Measurements from ENCODE around the gene MED27. TPM values are rescaled to one million over a fixed set of nuclear protein-coding genes. Genes with fewer than 3 reads are reported as not detected.

Gene MED27
- total RNA-seq, 1 donor from 2014 or later = 45.0 TPM

DNA sequence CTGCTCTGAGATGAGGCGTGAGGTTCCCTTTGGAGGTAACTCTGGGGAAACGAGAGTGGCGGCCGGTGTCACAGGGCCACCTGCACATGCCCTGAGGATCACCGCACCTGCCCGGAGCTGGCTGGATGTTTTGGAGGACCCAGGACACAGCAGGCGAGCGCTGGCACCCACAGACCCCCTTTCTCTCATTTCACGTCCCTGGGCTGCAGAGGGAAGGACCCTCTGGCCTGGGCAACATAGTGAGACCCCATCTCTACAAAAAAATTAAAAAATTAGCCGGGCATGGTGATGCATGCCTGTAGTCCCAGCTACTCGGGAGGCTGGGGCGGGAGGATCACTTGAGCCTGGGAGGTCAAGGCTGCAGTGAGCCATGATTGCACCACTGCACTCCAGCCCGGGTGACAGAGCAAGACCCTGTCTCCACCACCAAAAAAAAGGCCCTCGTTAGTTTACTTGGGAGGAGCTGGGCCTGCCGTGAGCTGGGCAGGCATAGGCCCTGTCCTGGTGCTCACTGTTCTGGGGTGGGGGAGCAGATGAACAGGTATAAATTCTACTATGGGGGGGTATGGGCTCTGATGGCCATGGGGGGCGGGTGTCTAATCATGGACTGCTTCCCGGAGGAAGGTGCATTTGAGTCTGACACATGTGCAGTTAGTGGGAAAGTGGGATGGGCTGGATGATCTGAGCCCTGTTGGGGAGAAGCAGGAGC, 242.9 kb downstream of the MED27 start:
- DNase-seq = no peak
- peaks cover 13% of the 10 kb centered on the region for H3K4me1 Mint-ChIP-seq (ENCODE audit: low read depth, unreplicated experiment)
- H3K27ac Mint-ChIP-seq (ENCODE audit: unreplicated experiment) = no peak overlapping the region
- no peak overlapping the region for H3K4me3 Mint-ChIP-seq (ENCODE audit: unreplicated experiment)
- peaks cover 6% of the 10 kb centered on the region for H3K9me3 Mint-ChIP-seq (ENCODE audit: unreplicated experiment)
- peaks cover 9% of the 10 kb centered on the region for H3K27me3 Mint-ChIP-seq (ENCODE audit: unreplicated experiment)
- TF ChIP-seq CTCF (IDR thresholded peaks at IDR 0.05; ENCODE audit: partially characterized antibody, unreplicated experiment) = no peak
- peaks cover 6% of the 10 kb centered on the region for H3K36me3 Mint-ChIP-seq (ENCODE audit: unreplicated experiment)

DNA sequence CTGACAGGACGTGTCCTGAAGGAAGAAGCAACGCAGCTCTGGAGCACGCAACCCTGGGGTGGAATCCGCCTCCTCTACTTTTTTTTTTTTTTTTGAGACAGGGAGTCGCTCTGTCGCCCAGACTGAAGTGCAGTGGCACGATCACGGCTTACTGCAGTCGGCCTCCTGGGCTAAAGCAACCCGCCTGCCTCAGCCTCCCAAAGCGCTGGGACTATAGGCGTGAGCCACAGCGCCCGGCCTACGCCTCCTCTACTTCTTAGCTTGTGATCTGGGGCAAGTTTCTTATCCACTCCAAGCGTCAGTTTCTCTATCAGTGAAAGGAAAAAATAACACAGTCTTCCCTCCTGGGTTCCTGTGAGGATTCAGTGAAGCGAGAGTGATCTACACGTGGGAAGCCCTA, 243.6 kb downstream of the MED27 start:
- peaks cover 13% of the 10 kb centered on the region for H3K4me1 Mint-ChIP-seq (ENCODE audit: low read depth, unreplicated experiment)
- peaks cover 6% of the 10 kb centered on the region for H3K36me3 Mint-ChIP-seq (ENCODE audit: unreplicated experiment)
- TF ChIP-seq CTCF (IDR thresholded peaks at IDR 0.05; ENCODE audit: partially characterized antibody, unreplicated experiment) = no peak
- H3K27me3 Mint-ChIP-seq (ENCODE audit: unreplicated experiment) = peaks cover 9% of the 10 kb centered on the region
- no peak for DNase-seq
- H3K9me3 Mint-ChIP-seq (ENCODE audit: unreplicated experiment) = peaks cover 4% of the 10 kb centered on the region
- no peak overlapping the region for H3K27ac Mint-ChIP-seq (ENCODE audit: unreplicated experiment)
- no peak overlapping the region for H3K4me3 Mint-ChIP-seq (ENCODE audit: unreplicated experiment)

DNA sequence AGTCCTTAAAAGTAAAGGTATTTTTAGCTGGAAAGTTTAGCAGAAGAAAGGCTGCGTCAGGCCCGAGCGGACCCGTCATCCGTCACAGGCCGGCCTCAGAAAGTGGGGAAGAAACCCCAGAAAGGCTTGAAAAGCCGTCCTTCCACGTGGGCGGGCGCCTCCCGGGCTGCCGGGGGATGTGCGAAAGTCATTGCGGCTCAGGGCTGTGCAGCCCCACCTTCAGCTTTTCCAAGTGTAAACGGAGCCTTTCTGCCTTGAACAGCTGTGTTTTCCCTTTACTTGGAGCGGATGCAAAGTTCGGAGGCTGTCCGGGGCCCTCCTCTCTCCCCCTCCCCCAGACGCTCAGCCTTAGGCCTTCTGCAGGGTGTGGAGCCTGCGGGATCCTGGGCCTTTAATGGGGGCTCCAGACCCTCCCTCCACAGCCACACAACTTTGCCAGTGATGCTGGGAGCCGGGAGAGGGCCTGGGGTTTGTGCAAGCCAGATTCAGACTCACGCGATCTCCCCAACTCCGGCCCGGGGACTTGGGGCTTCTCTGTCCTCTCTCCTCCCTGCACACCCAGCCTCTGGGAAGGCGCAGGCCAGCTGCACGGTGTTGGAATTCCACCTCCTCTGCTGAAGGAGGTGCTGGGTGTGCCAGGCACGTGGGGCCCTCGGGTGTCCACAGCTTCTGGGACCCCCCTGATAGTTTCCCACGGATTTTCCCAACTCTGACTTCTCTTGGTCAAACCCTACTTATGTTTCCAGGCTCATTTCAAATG, 244.3 kb downstream of the MED27 start:
- TF ChIP-seq CTCF (IDR thresholded peaks at IDR 0.05; ENCODE audit: partially characterized antibody, unreplicated experiment) = no peak
- peaks cover 6% of the 10 kb centered on the region for H3K36me3 Mint-ChIP-seq (ENCODE audit: unreplicated experiment)
- DNase-seq = no peak

DNA sequence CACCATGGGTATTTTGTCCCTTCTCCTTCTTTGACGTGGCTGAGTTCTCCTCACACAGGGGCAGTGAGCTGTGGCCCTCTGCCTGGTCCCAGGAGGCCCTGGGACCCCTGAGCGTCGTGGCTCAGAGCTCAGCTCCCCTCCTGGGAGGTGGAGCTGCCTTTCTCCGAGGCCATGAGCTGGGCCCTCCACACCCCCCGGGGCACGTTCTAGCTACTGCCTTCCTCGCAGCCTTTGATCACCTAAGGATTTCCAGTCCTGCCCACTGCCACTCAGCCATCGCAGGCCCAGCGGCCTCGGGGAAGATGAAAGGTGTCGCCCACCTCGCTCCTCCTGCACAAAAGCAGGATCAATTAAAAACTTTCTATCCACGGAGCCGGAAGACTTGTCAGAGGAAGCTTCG, 244.9 kb downstream of the MED27 start:
- Mint-ChIP-seq H3K4me1 (ENCODE audit: low read depth, unreplicated experiment) (peaks cover 13% of the 10 kb centered on the region), H3K9me3 (ENCODE audit: unreplicated experiment) (peaks cover 4% of the 10 kb centered on the region), H3K36me3 (ENCODE audit: unreplicated experiment) (peaks cover 6% of the 10 kb centered on the region), H3K27me3 (ENCODE audit: unreplicated experiment) (peaks cover 8% of the 10 kb centered on the region), H3K4me3 (ENCODE audit: unreplicated experiment) (no peak overlapping the region), H3K27ac (ENCODE audit: unreplicated experiment) (no peak overlapping the region)
- DNase-seq = no peak
- TF ChIP-seq CTCF (IDR thresholded peaks at IDR 0.05; ENCODE audit: partially characterized antibody, unreplicated experiment) = no peak

More for the DNA sequence above, 244.3 kb downstream of the MED27 start:
- Mint-ChIP-seq H3K27ac (ENCODE audit: unreplicated experiment) (no peak overlapping the region), H3K27me3 (ENCODE audit: unreplicated experiment) (peaks cover 8% of the 10 kb centered on the region), H3K4me3 (ENCODE audit: unreplicated experiment) (no peak overlapping the region), H3K9me3 (ENCODE audit: unreplicated experiment) (peaks cover 4% of the 10 kb centered on the region), H3K4me1 (ENCODE audit: low read depth, unreplicated experiment) (peaks cover 13% of the 10 kb centered on the region)

- Mint-ChIP-seq H3K27me3 (ENCODE audit: unreplicated experiment) (peaks cover 4% of the 10 kb centered on the region), H3K27ac (ENCODE audit: unreplicated experiment) (no peak overlapping the region), H3K36me3 (ENCODE audit: unreplicated experiment) (peaks cover 6% of the 10 kb centered on the region), H3K9me3 (ENCODE audit: unreplicated experiment) (peaks cover 4% of the 10 kb centered on the region), H3K4me3 (ENCODE audit: unreplicated experiment) (no peak overlapping the region), H3K4me1 (ENCODE audit: low read depth, unreplicated experiment) (peaks cover 17% of the 10 kb centered on the region)
- TF ChIP-seq CTCF (IDR thresholded peaks at IDR 0.05; ENCODE audit: partially characterized antibody, unreplicated experiment) = no peak
- DNase-seq = no peak
Observed at GRCh38 chr9:131833906-131834305, 245.8 kb downstream of the MED27 start.

Measured in glutamatergic neuron (in vitro differentiated cells).